Epithelial cell of proximal tubule (primary cell): Measurements from ENCODE around the gene PARVG. TPM values are rescaled to one million over a fixed set of nuclear protein-coding genes. Genes with fewer than 3 reads are reported as not detected.
"Not testable (repeated sequence)": the region's sequence is repeated elsewhere in the genome, so short reads cannot be mapped to it uniquely, and the experiment has no call there.

Source experiments
- DNase-seq: peaks from one replicate; pipeline ENCODE4 v3.0.0-alpha.2; 2011; ENCODE audit warnings: low read depth
- H3K4me3 ChIP-seq: 2 replicates; pipeline ENCODE4 v1.5.1; 2011; ENCODE audit warnings: low read depth, mild to moderate bottlenecking, low read length
- total RNA-seq: library from RNA; depleted of rRNA; stranded (reverse); fragments of >200 nt; gene quantifications from 2 replicates; pipeline ENCODE4 v1.2.3, GENCODE V29; 2015
- TF ChIP-seq, protein P1 (sequence below): conservative IDR thresholded peaks from 2 replicates; pipeline ENCODE4 v1.5.1; 2012; ENCODE audit warnings: low read depth, mild to moderate bottlenecking, low read length

PARVG gene
- total RNA-seq, 1 donor from 2014 or later = not detected

DNA sequence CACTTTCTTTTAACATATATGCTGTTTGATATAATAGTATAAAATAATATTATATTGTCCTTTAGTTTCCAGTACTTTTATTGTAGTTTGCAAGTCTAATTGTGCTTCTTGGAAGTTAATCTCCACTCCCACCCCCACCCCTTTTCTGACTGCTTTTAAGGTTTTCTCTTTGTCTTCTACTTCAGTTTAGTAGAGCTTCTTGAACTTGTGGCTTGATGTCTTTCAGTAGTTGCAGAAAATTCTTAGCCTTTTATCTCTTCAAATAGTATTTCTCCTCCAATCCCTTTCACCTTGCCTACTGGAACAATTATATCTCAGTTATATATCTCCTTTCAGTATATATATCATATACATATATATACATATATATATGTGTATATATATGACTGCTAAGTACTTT lies 56.6 kb downstream of the PARVG start:
- TF ChIP-seq, protein P1, sequence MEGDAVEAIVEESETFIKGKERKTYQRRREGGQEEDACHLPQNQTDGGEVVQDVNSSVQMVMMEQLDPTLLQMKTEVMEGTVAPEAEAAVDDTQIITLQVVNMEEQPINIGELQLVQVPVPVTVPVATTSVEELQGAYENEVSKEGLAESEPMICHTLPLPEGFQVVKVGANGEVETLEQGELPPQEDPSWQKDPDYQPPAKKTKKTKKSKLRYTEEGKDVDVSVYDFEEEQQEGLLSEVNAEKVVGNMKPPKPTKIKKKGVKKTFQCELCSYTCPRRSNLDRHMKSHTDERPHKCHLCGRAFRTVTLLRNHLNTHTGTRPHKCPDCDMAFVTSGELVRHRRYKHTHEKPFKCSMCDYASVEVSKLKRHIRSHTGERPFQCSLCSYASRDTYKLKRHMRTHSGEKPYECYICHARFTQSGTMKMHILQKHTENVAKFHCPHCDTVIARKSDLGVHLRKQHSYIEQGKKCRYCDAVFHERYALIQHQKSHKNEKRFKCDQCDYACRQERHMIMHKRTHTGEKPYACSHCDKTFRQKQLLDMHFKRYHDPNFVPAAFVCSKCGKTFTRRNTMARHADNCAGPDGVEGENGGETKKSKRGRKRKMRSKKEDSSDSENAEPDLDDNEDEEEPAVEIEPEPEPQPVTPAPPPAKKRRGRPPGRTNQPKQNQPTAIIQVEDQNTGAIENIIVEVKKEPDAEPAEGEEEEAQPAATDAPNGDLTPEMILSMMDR = no peak
- H3K4me3 ChIP-seq = no peak overlapping the region
- no peak for DNase-seq

DNA sequence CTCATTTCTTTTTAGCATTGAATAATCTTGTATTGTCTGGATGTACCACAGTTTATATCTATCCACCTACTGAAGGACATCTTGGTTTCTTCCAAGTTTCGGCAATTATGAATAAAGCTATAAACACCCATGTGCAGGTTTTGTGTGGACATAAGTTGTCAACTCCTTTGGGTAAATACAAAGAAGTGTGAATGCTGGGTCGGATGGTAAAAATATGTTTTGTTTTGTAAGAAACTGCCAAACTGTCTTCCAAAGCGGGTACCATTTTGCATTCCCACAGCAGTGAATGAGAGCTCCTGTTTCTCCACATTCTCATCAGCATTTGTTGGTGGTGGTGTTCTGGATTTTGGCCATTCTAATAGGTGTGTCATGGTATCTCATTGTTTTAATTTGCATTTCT lies 60.4 kb downstream of the PARVG start:
- not testable (repeated sequence) for DNase-seq, H3K4me3 ChIP-seq

DNA sequence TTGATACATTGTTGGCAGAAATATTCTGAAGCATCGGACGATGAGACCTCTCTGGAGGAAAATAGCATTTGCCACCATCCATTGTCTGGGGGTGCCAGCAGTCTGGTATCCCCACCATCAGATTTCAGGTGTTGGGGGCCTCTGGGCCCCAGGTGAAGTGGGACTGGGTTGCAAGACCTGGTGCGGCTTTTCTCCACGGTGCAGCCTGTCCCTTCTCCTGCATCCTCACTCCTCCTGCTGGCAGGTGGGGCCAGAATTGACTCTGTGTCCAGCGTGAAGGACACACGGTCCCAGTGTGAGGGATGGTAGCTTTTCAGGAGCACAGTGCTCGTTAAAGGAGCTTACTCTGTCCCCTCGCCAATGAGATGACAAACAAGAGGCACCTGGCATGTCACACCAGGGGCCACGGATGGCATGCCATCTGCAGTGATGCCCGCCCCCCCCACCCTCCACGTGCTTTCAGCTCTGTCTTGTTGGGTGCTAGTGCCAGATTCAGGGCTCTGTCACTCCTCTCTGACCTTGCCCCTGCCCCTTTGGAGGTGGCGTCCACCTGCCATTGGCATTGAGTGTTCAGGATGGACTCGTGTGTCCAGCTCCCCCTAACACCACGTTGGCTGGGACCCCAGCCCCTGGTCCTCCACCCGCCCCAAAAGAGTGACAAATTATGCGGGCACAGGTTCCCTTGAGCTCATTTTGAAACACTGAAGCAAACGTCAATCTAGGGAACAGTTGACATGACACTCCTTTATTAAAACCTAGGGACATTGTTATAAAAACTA lies 62.4 kb downstream of the PARVG start:
- no peak for DNase-seq
- no peak overlapping the region for H3K4me3 ChIP-seq
- TF ChIP-seq, protein P1 = no peak

DNA sequence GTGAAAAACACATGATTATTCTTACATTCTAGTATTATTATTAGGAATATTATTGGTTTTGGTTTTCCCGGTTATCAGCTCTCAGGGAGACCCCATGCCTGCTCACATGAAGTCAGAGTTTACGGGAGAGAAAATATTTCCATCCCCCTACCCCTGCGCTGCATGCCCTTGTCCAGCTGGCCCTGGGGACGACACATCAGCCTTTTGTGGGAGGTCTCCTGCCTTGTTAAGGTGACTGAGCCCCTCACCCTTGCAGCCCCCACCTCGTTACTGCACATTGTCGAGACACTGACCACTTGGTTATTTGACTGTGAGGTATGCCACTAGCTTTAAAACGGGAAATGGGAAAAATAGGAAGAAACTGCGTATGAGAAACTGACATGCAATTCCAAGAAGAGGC lies 63.0 kb downstream of the PARVG start:
- no peak for DNase-seq
- TF ChIP-seq, protein P1 = no peak
- H3K4me3 ChIP-seq = no peak overlapping the region

DNA sequence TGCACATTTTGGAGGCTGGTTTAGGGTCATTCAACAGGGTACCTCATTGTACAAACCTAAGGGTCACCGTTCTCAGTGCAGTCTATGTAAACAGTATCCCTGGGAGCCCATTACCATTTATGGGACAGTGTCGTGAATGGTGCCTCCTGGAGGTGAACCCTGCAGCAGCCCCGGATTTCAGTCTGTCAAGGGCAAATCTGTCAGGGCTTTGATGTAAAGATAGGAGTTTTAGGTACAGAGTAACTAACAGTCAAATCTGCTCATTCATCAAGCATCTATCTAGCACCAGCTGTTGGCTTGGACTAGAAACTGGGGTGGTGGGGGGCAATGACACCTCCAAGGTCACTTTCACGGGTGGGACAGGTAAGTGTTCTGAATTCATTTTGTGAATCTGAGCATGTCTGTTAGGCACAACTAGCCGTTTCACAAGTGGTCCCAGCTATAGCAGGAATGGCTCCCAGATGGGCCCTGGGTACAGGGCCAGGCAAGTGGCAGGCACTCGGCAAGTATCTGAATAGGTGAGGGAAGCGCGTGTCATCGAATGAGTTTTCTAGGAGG lies 63.6 kb downstream of the PARVG start:
- no peak for DNase-seq
- TF ChIP-seq, protein P1 = no peak
- H3K4me3 ChIP-seq = no peak overlapping the region

DNA sequence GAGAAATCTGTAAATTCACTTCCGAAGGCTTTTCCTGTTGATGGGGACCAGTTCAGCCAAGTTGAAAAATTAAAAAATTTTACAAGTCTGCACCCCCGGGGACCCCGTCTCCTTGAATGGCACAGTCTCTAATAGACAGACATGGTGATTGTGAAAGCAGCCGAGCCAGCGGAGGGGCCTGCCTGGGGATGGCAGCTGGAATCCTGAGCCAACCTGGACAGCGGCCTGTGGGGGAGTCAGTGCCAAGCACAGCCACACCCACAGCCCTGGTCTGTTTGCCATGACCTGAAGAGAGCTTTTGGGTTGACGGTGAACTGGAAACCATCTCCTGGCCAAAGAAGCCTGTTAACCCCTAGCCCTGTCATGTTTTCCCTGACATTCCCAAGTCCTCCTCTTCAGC lies 64.7 kb downstream of the PARVG start:
- TF ChIP-seq, protein P1 = no peak
- no peak overlapping the region for H3K4me3 ChIP-seq
- DNase-seq = no peak

DNA sequence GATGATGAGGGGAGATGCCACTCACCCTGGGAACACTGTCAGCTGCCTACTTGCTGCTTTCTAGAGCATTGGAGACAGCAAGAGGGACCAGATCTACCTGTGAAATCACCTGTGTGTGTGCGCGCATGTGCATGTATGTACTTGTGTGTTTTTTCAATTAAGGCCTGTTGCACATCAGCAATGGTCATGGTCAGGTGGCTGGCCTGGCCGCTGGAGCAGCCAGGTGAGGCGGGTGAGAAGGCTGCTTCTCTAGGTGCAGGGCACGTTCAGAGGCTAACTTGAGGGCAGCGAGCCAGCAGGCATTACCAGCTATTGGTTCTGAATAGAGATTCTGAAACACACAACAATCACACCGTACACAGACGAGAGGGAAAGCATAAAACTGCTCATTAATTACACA lies 65.1 kb downstream of the PARVG start:
- TF ChIP-seq, protein P1 = no peak
- H3K4me3 ChIP-seq = no peak overlapping the region
- no peak for DNase-seq
